Activated CD8-positive, alpha-beta T cell treated with anti-CD3 and anti-CD28 coated beads, Interleukin-2, amount 10 ng/mL, durations not matched to agents 7 days and 5 days (primary cell): Measurements from ENCODE around the gene CTU1. TPM values are rescaled to one million over a fixed set of nuclear protein-coding genes. Genes with fewer than 3 reads are reported as not detected.

ENCODE experiments used
- total RNA-seq, 2 experiments: library from RNA; stranded (reverse); gene quantifications; one replicate each; pipeline ENCODE4 v1.2.3, GENCODE V29; 2021

CTU1 gene
- total RNA-seq, 2 experiments from 2014 or later = 8.7 to 10.0 TPM

Other genes starting within 250 kb of the CTU1 start
- gene KLK2, start 235.0 kb downstream of the CTU1 start, total RNA-seq = not detected
- gene KLK4, start 197.0 kb downstream of the CTU1 start, total RNA-seq = not detected
- gene KLK5, start 155.4 kb downstream of the CTU1 start, total RNA-seq = not detected
- not detected for gene KLK6, start 138.8 kb downstream of the CTU1 start, total RNA-seq
- not detected for gene KLK7, start 124.5 kb downstream of the CTU1 start, total RNA-seq
- gene KLK8, start 106.8 kb downstream of the CTU1 start, total RNA-seq = not detected
- not detected for gene KLK10, start 88.7 kb downstream of the CTU1 start, total RNA-seq
- gene KLK11, start 81.8 kb downstream of the CTU1 start, total RNA-seq = not detected
- gene KLK12, start 73.4 kb downstream of the CTU1 start, total RNA-seq = not detected
- not detected for gene KLK13, start 43.3 kb downstream of the CTU1 start, total RNA-seq
- gene KLK14, start 25.5 kb downstream of the CTU1 start, total RNA-seq = under 1 TPM in 1 of 2 experiments, not detected in 1; 0.57 TPM
- under 1 TPM; 0.58 to 0.60 TPM for gene SIGLEC9, start 16.5 kb upstream of the CTU1 start, total RNA-seq
- not detected for gene SIGLEC7, start 33.9 kb upstream of the CTU1 start, total RNA-seq
- 1 to 10 TPM; 2.3 to 4.0 TPM for gene CD33, start 116.7 kb upstream of the CTU1 start, total RNA-seq
- not detected for gene SIGLECL1, start 142.7 kb upstream of the CTU1 start, total RNA-seq
- gene IGLON5, start 203.2 kb upstream of the CTU1 start, total RNA-seq = not detected
- 1 to 10 TPM; 1.8 to 2.0 TPM for gene VSIG10L, start 233.7 kb upstream of the CTU1 start, total RNA-seq